Fibroblast of lung (primary cell): Measurements from ENCODE around the gene CLIC5. TPM values are rescaled to one million over a fixed set of nuclear protein-coding genes. Genes with fewer than 3 reads are reported as not detected.

Experiments used
- DNase-seq, 2 donors: peaks; one replicate each; pipeline versions ENCODE4 v3.0.0 to v3.0.0-alpha.2; 2010; ENCODE audit warnings: low read depth in 2 of 2
- H2AFZ ChIP-seq: 2 replicates; pipeline ENCODE4 v1.5.1; 2012; ENCODE audit warnings: low read length, control low read depth, inconsistent platforms
- H3K27ac ChIP-seq: 2 replicates; pipeline ENCODE4 v1.5.1; 2011; ENCODE audit warnings: low read length, control low read depth; ENCODE audit not compliant: insufficient read depth
- H3K27me3 ChIP-seq: 2 replicates; pipeline ENCODE4 v1.5.1; 2011; ENCODE audit warnings: mild to moderate bottlenecking, low read length; ENCODE audit not compliant: control insufficient read depth, insufficient read depth
- H3K36me3 ChIP-seq: 2 replicates; pipeline ENCODE4 v1.5.1; 2011; ENCODE audit warnings: low read length; ENCODE audit not compliant: control insufficient read depth, insufficient read depth
- H3K4me1 ChIP-seq: 2 replicates; pipeline ENCODE4 v1.5.1; 2011; ENCODE audit warnings: low read length; ENCODE audit not compliant: control insufficient read depth, insufficient read depth; ENCODE audit errors: extremely low read depth
- H3K4me2 ChIP-seq: 2 replicates; pipeline ENCODE4 v1.5.1; 2011; ENCODE audit warnings: low read length, control low read depth; ENCODE audit not compliant: insufficient read depth; ENCODE audit errors: extremely low read depth
- H3K4me3 ChIP-seq, 4 experiments: fragments of 200-600 bp in 1 of 4; sonication (generic) in 1 of 4; replicated peaks in 1 of 4; 2 replicates each; pipeline ENCODE4 v1.5.1; 2011 to 2016; ENCODE audit warnings: low read length in 4 of 4, low read depth in 3 of 4, mild to moderate bottlenecking in 3 of 4, control low read depth in 2 of 4, inconsistent platforms in 1 of 4, mixed read lengths in 1 of 4; ENCODE audit not compliant: insufficient read depth in 1 of 4; ENCODE audit errors: control extremely low read depth in 1 of 4
- H3K79me2 ChIP-seq: 2 replicates; pipeline ENCODE4 v1.5.1; 2012; ENCODE audit warnings: mild to moderate bottlenecking, low read length, inconsistent platforms; ENCODE audit not compliant: control insufficient read depth, insufficient read depth
- H3K9ac ChIP-seq: 2 replicates; pipeline ENCODE4 v1.5.1; 2011; ENCODE audit warnings: mild to moderate bottlenecking, low read length, control low read depth; ENCODE audit not compliant: insufficient read depth
- H3K9me3 ChIP-seq: 2 replicates; pipeline ENCODE4 v1.5.1; 2012; ENCODE audit warnings: low read depth, low read length; ENCODE audit not compliant: control insufficient read depth, insufficient read depth
- H4K20me1 ChIP-seq: 2 replicates; pipeline ENCODE4 v1.5.1; 2011; ENCODE audit warnings: low read length; ENCODE audit not compliant: control insufficient read depth, insufficient read depth; ENCODE audit errors: extremely low read depth
- EZH2 ChIP-seq: IDR thresholded peaks from 2 replicates; pipeline ENCODE4 v1.5.1; 2012; ENCODE audit warnings: low read length, control low read depth, mild to moderate bottlenecking; ENCODE audit errors: missing control alignments
- polyA plus RNA-seq, 2 donors: library from polyadenylated mRNA; depleted of rRNA in 1 of 2; stranded (reverse) in 1 of 2; unstranded in 1 of 2; fragments of >200 nt; gene quantifications; 2 replicates each; pipeline ENCODE4 v1.2.1, GENCODE V29; 2011 to 2012; ENCODE audit warnings: missing spikeins in 1 of 2
- total RNA-seq: library from RNA; depleted of rRNA; stranded (reverse); fragments of >200 nt; gene quantifications from 2 replicates; pipeline ENCODE4 v1.2.1, GENCODE V29; 2014
- TF ChIP-seq, protein P1 (sequence below), 2 donors: IDR thresholded peaks in 1 of 2; conservative IDR thresholded peaks in 1 of 2; 1 replicate in 1 of 2; 2 replicates in 1 of 2; pipeline ENCODE4 v1.5.1; 2011 to 2012; ENCODE audit warnings: low read length in 2 of 2, control low read depth in 1 of 2, inconsistent platforms in 1 of 2, low read depth in 1 of 2, mild to moderate bottlenecking in 1 of 2

CLIC5 gene
- total and polyA plus RNA-seq, 2 donors (not counting 1 experiment from before 2014, with no cell fraction given) = 0.03 TPM; not detected in 1

DNA sequence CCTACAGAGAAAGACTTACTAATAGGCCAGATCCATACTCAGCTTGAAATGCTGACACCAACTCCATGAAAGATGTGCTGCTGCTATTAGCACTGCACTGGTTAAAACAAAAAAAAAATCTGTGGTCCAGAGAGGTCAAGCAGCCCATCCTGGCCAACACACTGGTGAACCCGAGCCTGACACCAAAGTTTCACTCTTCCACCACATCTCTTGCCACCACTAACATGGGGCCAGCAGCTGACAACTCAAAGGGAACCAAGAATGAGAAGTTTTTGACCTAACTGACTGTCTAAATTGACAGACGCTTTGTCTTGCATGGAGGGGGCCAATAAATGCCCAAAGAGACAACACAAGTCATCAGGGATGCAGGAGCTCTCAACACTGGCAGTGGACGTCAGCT, 5.4 kb downstream of the CLIC5 start:
- no peak overlapping the region for H3K4me2 ChIP-seq
- H3K27me3 ChIP-seq = peaks cover 21% of the 10 kb centered on the region
- no peak overlapping the region for H2AFZ ChIP-seq
- H3K79me2 ChIP-seq = no peaks in the 10 kb centered on the region
- no peak for DNase-seq
- H3K27ac ChIP-seq = no peak overlapping the region
- no peak overlapping the region for H3K9ac ChIP-seq
- no peak for TF ChIP-seq EZH2
- TF ChIP-seq, protein P1, sequence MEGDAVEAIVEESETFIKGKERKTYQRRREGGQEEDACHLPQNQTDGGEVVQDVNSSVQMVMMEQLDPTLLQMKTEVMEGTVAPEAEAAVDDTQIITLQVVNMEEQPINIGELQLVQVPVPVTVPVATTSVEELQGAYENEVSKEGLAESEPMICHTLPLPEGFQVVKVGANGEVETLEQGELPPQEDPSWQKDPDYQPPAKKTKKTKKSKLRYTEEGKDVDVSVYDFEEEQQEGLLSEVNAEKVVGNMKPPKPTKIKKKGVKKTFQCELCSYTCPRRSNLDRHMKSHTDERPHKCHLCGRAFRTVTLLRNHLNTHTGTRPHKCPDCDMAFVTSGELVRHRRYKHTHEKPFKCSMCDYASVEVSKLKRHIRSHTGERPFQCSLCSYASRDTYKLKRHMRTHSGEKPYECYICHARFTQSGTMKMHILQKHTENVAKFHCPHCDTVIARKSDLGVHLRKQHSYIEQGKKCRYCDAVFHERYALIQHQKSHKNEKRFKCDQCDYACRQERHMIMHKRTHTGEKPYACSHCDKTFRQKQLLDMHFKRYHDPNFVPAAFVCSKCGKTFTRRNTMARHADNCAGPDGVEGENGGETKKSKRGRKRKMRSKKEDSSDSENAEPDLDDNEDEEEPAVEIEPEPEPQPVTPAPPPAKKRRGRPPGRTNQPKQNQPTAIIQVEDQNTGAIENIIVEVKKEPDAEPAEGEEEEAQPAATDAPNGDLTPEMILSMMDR (conservative IDR thresholded peaks at IDR 0.05 in 1 of 2, IDR thresholded peaks at IDR 0.05 in 1 of 2; ENCODE audit: low read depth in 1 of 2, low read length in 2 of 2) = no peak
- H3K9me3 ChIP-seq = no peaks in the 10 kb centered on the region
- H3K4me3 ChIP-seq = no peak overlapping the region
- H3K36me3 ChIP-seq = no peaks in the 10 kb centered on the region
- no peaks in the 10 kb centered on the region for H4K20me1 ChIP-seq
- H3K4me1 ChIP-seq = peaks cover 3% of the 10 kb centered on the region

DNA sequence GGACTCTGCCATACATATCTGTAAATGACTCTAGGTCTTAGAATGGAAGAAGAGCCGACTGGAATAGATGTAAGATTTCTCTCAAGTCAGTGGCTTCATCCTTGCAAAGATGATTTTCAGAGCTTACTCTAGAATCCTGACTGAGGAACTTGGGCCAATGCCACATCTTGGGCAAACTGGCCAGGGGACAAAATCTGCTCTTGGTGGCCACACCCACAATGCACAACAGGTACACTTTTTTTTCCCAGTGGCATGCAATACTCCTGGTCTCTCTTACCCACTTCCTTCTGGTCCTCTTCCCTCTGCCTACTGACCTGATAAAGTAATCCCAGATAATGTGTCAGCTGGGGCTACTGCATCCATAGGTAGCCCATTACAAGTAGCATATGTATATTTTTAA, 13.4 kb downstream of the CLIC5 start:
- Histone ChIP-seq H3K36me3 (no peaks in the 10 kb centered on the region), H2AFZ (no peak overlapping the region), H3K27me3 (no peaks in the 10 kb centered on the region), H3K4me1 (no peaks in the 10 kb centered on the region), H3K4me2 (no peak overlapping the region), H4K20me1 (no peaks in the 10 kb centered on the region), H3K9me3 (no peaks in the 10 kb centered on the region), H3K9ac (no peak overlapping the region), H3K79me2 (no peaks in the 10 kb centered on the region), H3K27ac (no peak overlapping the region), H3K4me3 (no peak overlapping the region)
- TF ChIP-seq, protein P1 (conservative IDR thresholded peaks at IDR 0.05 in 1 of 2, IDR thresholded peaks at IDR 0.05 in 1 of 2; ENCODE audit: low read depth in 1 of 2, low read length in 2 of 2) = no peak
- TF ChIP-seq EZH2 = no peak
- no peak for DNase-seq

DNA sequence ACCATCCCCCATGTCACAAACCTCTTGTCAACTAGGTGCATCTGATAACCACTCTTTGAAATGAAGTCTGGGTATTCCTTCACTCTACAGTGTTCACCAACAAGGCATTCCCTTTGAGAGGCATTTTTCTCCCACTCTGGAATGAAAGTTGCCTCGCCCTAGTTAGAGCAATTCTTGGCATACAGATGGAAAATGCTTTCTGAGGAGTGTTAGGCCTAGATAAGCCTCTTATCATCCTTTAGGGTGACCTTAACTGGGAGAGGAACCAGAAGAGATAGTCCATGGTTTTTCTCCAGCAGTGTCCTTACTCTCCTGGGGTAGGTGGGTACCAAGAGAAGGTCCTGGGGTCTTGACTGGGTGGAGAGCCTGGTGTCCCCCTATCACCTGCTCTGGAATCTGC, 14.8 kb downstream of the CLIC5 start:
- no peaks in the 10 kb centered on the region for H3K4me1 ChIP-seq
- TF ChIP-seq, protein P1 (conservative IDR thresholded peaks at IDR 0.05 in 1 of 2, IDR thresholded peaks at IDR 0.05 in 1 of 2; ENCODE audit: low read depth in 1 of 2, low read length in 2 of 2) = no peak
- no peak for DNase-seq
- no peak overlapping the region for H3K4me3 ChIP-seq
- H3K27me3 ChIP-seq = no peaks in the 10 kb centered on the region
- no peak overlapping the region for H3K27ac ChIP-seq
- no peaks in the 10 kb centered on the region for H4K20me1 ChIP-seq
- no peak overlapping the region for H3K4me2 ChIP-seq
- no peaks in the 10 kb centered on the region for H3K79me2 ChIP-seq
- H3K9me3 ChIP-seq = no peaks in the 10 kb centered on the region
- H3K36me3 ChIP-seq = no peaks in the 10 kb centered on the region
- H2AFZ ChIP-seq = no peak overlapping the region
- no peak overlapping the region for H3K9ac ChIP-seq
